HCT116 (cell line): ENCODE data around the gene TCAP. TPM values are rescaled to one million over a fixed set of nuclear protein-coding genes. Genes with fewer than 3 reads are reported as not detected.

Source experiments
- ATAC-seq: fragments of 200-7000 bp; cut with Tn5 transposase; 2 replicates; pipeline ENCODE4 v1.9.1; 2020; ENCODE audit warnings: mild to moderate bottlenecking, moderate library complexity
- BruUV-seq: library from RNA; stranded (reverse); fragments of 400-500 nt; replicated peaks from 2 replicates; lab custom pipeline; 2021; lab: Mats Ljungman, UMichigan
- CTCF ChIA-PET: fragments of 300-600 bp; sonication (Branson Sonifier 250); formaldehyde crosslinking; loops from one replicate; lab custom pipeline; 2021; ENCODE audit warnings: antibody characterized with exemption; lab: Charles Lee
- POLR2A ChIA-PET: fragments of 300-600, 350-600 bp; sonication (Branson Sonifier 250); formaldehyde crosslinking; loops from one replicate; lab custom pipeline; 2021; ENCODE audit warnings: antibody characterized with exemption; lab: Charles Lee
- RAD21 ChIA-PET, 2 experiments: fragments of 300-600 bp; sonication (Branson Sonifier 250); formaldehyde crosslinking; loops; one replicate each; lab custom pipeline; 2023; ENCODE audit warnings: low total read pairs in 2 of 2; ENCODE audit not compliant: uncharacterized antibody in 2 of 2, unreplicated experiment in 2 of 2, low non-redundant PET in 1 of 2; lab: Charles Lee
- DNase-seq: peaks from one replicate; pipeline ENCODE4 v3.0.0-alpha.2; 2010; ENCODE audit warnings: low read depth, low spot score
- H2AFZ ChIP-seq: fragments of 200-600 bp; shearing (Covaris generic), sonication (generic); 2 replicates; pipeline ENCODE4 v1.6.1; 2017; ENCODE audit warnings: low read depth, mixed run types, mixed read lengths, antibody characterized with exemption, low read length; ENCODE audit not compliant: poor library complexity, severe bottlenecking
- H3K27ac ChIP-seq: 2 replicates; pipeline ENCODE4 v1.5.1; 2012; ENCODE audit warnings: low read depth, low read length
- H3K27me3 ChIP-seq: fragments of 200-600 bp; sonication (generic); 2 replicates; pipeline ENCODE4 v1.6.1; 2016; ENCODE audit warnings: mixed run types, low read length, mixed read lengths; ENCODE audit not compliant: insufficient read depth
- H3K36me3 ChIP-seq, 2 experiments: fragments of 200-500 bp in 1 of 2; fragments of 200-600 bp in 1 of 2; sonication (Bioruptor generic) in 1 of 2; sonication (generic) in 1 of 2; 2 replicates each; pipeline versions ENCODE4 v1.5.1 to v1.6.1; 2014 to 2016; ENCODE audit warnings: low read length in 2 of 2, inconsistent platforms in 1 of 2, mixed read lengths in 1 of 2, mixed run types in 1 of 2; ENCODE audit not compliant: insufficient read depth in 2 of 2, control insufficient read depth in 1 of 2
- H3K4me1 ChIP-seq, 2 experiments: fragments of 200-600 bp in 1 of 2; sonication (generic) in 1 of 2; 2 replicates each; pipeline versions ENCODE4 v1.5.1 to v1.6.1; 2012 to 2017; ENCODE audit warnings: low read length in 2 of 2, inconsistent platforms in 1 of 2, mild to moderate bottlenecking in 1 of 2, mixed read lengths in 1 of 2, mixed run types in 1 of 2, moderate library complexity in 1 of 2; ENCODE audit not compliant: insufficient read depth in 2 of 2, control insufficient read depth in 1 of 2
- H3K4me2 ChIP-seq: fragments of 200-600 bp; sonication (generic); 2 replicates; pipeline ENCODE4 v1.6.1; 2017; ENCODE audit warnings: mixed run types, low read length, mixed read lengths
- H3K4me3 ChIP-seq, 2 experiments: fragments of 200-600 bp in 1 of 2; sonication (generic) in 1 of 2; replicated peaks in 1 of 2; 2 replicates each; pipeline ENCODE4 v1.5.1; 2011 to 2016; ENCODE audit warnings: low read length in 2 of 2, control low read depth in 1 of 2, low read depth in 1 of 2, mild to moderate bottlenecking in 1 of 2, mixed read lengths in 1 of 2, mixed run types in 1 of 2
- H3K79me2 ChIP-seq: fragments of 200-600 bp; sonication (generic); 2 replicates; pipeline ENCODE4 v1.6.1; 2017; ENCODE audit warnings: mild to moderate bottlenecking, mixed run types, low read length, moderate library complexity, mixed read lengths; ENCODE audit not compliant: insufficient read depth
- H3K9ac ChIP-seq: fragments of 200-600 bp; sonication (generic); 2 replicates; pipeline ENCODE4 v1.6.1; 2016; ENCODE audit warnings: low read length, mixed read lengths
- H3K9me2 ChIP-seq: fragments of 200-600 bp; sonication (generic), shearing (Covaris generic); 2 replicates; pipeline ENCODE4 v1.6.1; 2017; ENCODE audit warnings: mixed run types, mild to moderate bottlenecking, moderate library complexity; ENCODE audit not compliant: insufficient read depth
- H3K9me3 ChIP-seq, 2 experiments: fragments of 200-500 bp in 1 of 2; fragments of 200-600 bp in 1 of 2; sonication (Bioruptor generic) in 1 of 2; sonication (generic) in 1 of 2; 2 replicates each; pipeline ENCODE4 v1.6.1; 2014 to 2017; ENCODE audit warnings: low read length in 2 of 2, mixed read lengths in 2 of 2, inconsistent platforms in 1 of 2, low read depth in 1 of 2, mild to moderate bottlenecking in 1 of 2, mixed run types in 1 of 2, moderate library complexity in 1 of 2; ENCODE audit not compliant: control insufficient read depth in 1 of 2, insufficient read depth in 1 of 2
- H4K20me1 ChIP-seq: fragments of 200-600 bp; sonication (generic), shearing (Covaris generic); 2 replicates; pipeline ENCODE4 v1.6.1; 2017; ENCODE audit warnings: mixed run types, mild to moderate bottlenecking, moderate library complexity; ENCODE audit not compliant: insufficient read depth
- CBX3 ChIP-seq: IDR thresholded peaks from 2 replicates; pipeline ENCODE4 v1.6.1; 2012; ENCODE audit warnings: low read depth
- CTCF ChIP-seq, 3 experiments: fragments of 200-600 bp in 1 of 3; sonication (generic) in 1 of 3; IDR thresholded peaks in 2 of 3; conservative IDR thresholded peaks in 1 of 3; 2 replicates each; pipeline ENCODE4 v1.5.1; 2012 to 2017; ENCODE audit warnings: low read depth in 2 of 3, low read length in 2 of 3, antibody characterized with exemption in 1 of 3, borderline replicate concordance in 1 of 3, control low read depth in 1 of 3, mild to moderate bottlenecking in 1 of 3, mixed read lengths in 1 of 3, mixed run types in 1 of 3, moderate library complexity in 1 of 3; ENCODE audit not compliant: insufficient read depth in 1 of 3
- EGR1 ChIP-seq: IDR thresholded peaks from 2 replicates; pipeline ENCODE4 v1.6.1; 2012; ENCODE audit warnings: low read depth
- EZH2phosphoT487 ChIP-seq: fragments of 200-600 bp; IDR thresholded peaks from 2 replicates; pipeline ENCODE4 v1.6.1; 2018; ENCODE audit warnings: antibody characterized with exemption, borderline replicate concordance
- FOSL1 ChIP-seq: IDR thresholded peaks from 2 replicates; pipeline ENCODE4 v1.6.1; 2012; ENCODE audit warnings: low read depth
- JUND ChIP-seq: IDR thresholded peaks from 2 replicates; pipeline ENCODE4 v1.6.1; 2012
- POLR2A ChIP-seq: IDR thresholded peaks from 2 replicates; pipeline ENCODE4 v1.7.0; 2011; ENCODE audit warnings: borderline replicate concordance; ENCODE audit not compliant: insufficient read depth, insufficient read length; ENCODE audit errors: extremely low read depth
- RAD21 ChIP-seq: IDR thresholded peaks from 2 replicates; pipeline ENCODE4 v1.6.1; 2012; ENCODE audit warnings: low read depth, mild to moderate bottlenecking
- YY1 ChIP-seq: IDR thresholded peaks from 2 replicates; pipeline ENCODE4 v1.6.1; 2011; ENCODE audit warnings: low read length, low read depth, moderate library complexity, mild to moderate bottlenecking; ENCODE audit not compliant: insufficient replicate concordance; ENCODE audit errors: extremely low read depth
- ZNF274 ChIP-seq: fragments of 200-500 bp; sonication (Bioruptor generic); IDR thresholded peaks from 2 replicates; pipeline ENCODE4 v1.6.1; 2014; ENCODE audit warnings: mild to moderate bottlenecking, low read depth, low read length, inconsistent platforms
- intact Hi-C: fragments of 100-400 bp; cut with micrococcal nuclease; formaldehyde crosslinking; loops from 2 replicates; pipeline ENCODE4 v1.10.0; 2022
- total RNA-seq: library from RNA; stranded (reverse); gene quantifications from one replicate; pipeline ENCODE4 v1.2.1, GENCODE V29; 2021; ENCODE audit not compliant: unreplicated experiment
- TF ChIP-seq, protein P1 (sequence below): IDR thresholded peaks from 2 replicates; pipeline ENCODE4 v1.6.1; 2012
- TF ChIP-seq, protein P2 (sequence below): IDR thresholded peaks from 2 replicates; pipeline ENCODE4 v1.6.1; 2012; ENCODE audit warnings: low read depth

The TCAP gene
- total RNA-seq, 1 experiment from 2014 or later: 1.5 TPM

DNA sequence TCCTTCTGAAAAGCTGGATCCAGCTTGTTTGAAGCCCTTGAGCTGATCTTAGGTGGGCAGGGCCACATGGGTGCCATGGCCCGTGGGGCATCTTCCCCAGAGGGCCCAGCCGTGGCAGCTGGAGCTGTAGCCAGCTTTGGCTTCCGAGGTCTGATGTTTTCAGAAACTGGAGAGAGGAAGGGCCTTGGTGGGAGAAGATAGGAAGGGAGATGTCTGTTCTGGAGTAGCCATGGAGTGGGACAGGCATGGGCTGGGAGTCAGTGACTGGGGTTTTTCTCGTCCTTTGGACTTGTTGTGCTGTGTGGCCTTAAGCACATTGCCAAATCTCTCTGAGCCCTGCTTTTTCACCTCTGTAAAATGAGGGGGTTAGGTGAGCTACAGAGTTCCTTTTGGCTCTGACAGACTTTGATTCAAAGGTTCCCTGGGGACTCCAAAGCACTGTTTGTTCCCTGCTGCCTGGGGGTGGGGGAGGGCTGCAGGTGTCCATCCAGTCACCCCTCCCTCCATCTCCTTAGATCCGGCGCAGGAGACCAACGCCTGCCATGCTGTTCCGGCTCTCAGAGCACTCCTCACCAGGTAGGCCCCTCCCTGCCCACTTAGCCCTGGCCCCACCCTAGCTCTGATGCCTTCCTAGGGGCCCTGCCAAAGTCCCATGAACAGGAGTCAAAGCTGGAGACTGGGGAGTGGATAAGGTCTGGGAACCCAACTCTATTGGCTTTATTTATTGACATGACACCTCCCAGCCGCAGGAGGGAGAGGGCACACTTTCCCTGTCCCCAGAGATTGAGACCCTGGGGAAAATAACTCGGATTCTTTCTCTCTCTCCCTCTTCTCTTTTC, 36.3 kb upstream of the TCAP start:
- no peak overlapping the region for H3K4me3 ChIP-seq
- CTCF ChIA-PET: interaction anchor here (1.3 to 8.3 kb wide), 3 partner anchors 7 to 81 kb away, joined by 5 to 157 read pairs (median 8); no protein-coding TSS in a partner anchor

GRCh38 chr17:39629494-39629880, 35.7 kb upstream of the TCAP start:
- CTCF ChIA-PET: interaction anchor here (2.2 to 8.3 kb wide), 3 partner anchors 7 to 24 kb away, joined by 8 to 157 read pairs (median 12); no protein-coding TSS in a partner anchor
- Histone ChIP-seq H3K36me3 (no peaks in the 10 kb centered on the region), H2AFZ (no peak overlapping the region), H3K9me3 (no peaks in the 10 kb centered on the region), H3K27me3 (no peaks in the 10 kb centered on the region), H3K4me2 (no peak overlapping the region), H3K9ac (no peak overlapping the region), H3K79me2 (no peaks in the 10 kb centered on the region), H3K9me2 (no peaks in the 10 kb centered on the region), H3K27ac (no peak overlapping the region), H3K4me3 (no peak overlapping the region), H4K20me1 (no peaks in the 10 kb centered on the region), H3K4me1 (peaks cover 37 to 48% of the 10 kb centered on the region in 2 experiments)
- intact Hi-C loops: no loop called here
- POLR2A ChIA-PET: no interaction called here
- RAD21 ChIA-PET: no interaction called here
- no peak for DNase-seq
- no peak for ATAC-seq
- no TSS peak for BruUV-seq
- TF ChIP-seq JUND (no peak), YY1 (no peak), EGR1 (no peak), CTCF (IDR thresholded peaks at IDR 0.05 in 2 of 3, conservative IDR thresholded peaks at IDR 0.05 in 1 of 3; ENCODE audit: borderline replicate concordance in 1 of 3, insufficient read depth in 1 of 3, low read depth in 2 of 3, low read length in 2 of 3) (no peak), RAD21 (no peak), ZNF274 (no peak), FOSL1 (no peak)
- TF ChIP-seq, protein P1, sequence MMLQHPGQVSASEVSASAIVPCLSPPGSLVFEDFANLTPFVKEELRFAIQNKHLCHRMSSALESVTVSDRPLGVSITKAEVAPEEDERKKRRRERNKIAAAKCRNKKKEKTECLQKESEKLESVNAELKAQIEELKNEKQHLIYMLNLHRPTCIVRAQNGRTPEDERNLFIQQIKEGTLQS: no peak
- TF ChIP-seq, protein P2, sequence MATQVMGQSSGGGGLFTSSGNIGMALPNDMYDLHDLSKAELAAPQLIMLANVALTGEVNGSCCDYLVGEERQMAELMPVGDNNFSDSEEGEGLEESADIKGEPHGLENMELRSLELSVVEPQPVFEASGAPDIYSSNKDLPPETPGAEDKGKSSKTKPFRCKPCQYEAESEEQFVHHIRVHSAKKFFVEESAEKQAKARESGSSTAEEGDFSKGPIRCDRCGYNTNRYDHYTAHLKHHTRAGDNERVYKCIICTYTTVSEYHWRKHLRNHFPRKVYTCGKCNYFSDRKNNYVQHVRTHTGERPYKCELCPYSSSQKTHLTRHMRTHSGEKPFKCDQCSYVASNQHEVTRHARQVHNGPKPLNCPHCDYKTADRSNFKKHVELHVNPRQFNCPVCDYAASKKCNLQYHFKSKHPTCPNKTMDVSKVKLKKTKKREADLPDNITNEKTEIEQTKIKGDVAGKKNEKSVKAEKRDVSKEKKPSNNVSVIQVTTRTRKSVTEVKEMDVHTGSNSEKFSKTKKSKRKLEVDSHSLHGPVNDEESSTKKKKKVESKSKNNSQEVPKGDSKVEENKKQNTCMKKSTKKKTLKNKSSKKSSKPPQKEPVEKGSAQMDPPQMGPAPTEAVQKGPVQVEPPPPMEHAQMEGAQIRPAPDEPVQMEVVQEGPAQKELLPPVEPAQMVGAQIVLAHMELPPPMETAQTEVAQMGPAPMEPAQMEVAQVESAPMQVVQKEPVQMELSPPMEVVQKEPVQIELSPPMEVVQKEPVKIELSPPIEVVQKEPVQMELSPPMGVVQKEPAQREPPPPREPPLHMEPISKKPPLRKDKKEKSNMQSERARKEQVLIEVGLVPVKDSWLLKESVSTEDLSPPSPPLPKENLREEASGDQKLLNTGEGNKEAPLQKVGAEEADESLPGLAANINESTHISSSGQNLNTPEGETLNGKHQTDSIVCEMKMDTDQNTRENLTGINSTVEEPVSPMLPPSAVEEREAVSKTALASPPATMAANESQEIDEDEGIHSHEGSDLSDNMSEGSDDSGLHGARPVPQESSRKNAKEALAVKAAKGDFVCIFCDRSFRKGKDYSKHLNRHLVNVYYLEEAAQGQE: no peak

More for the DNA sequence above, 36.3 kb upstream of the TCAP start:
- Histone ChIP-seq H3K27me3 (no peaks in the 10 kb centered on the region), H3K79me2 (no peaks in the 10 kb centered on the region), H3K4me1 (peaks cover 32 to 44% of the 10 kb centered on the region in 2 experiments), H3K9me2 (no peaks in the 10 kb centered on the region), H3K9ac (no peak overlapping the region), H2AFZ (no peak overlapping the region), H3K9me3 (no peaks in the 10 kb centered on the region), H3K27ac (no peak overlapping the region), H3K4me2 (no peak overlapping the region), H3K36me3 (no peaks in the 10 kb centered on the region), H4K20me1 (no peaks in the 10 kb centered on the region)
- DNase-seq: no peak
- ChIA-PET RAD21 (no interaction called here), POLR2A (no interaction called here)
- intact Hi-C loops: no loop called here
- BruUV-seq: no TSS peak
- no peak for ATAC-seq
- TF ChIP-seq CBX3 (no peak), EZH2phosphoT487 (no peak), POLR2A (no peak)
